Neural cell (in vitro differentiated cells): Measurements from ENCODE around the gene FBXO48. TPM values are rescaled to one million over a fixed set of nuclear protein-coding genes. Genes with fewer than 3 reads are reported as not detected.

ENCODE experiments used
- H2AFZ ChIP-seq: fragments of 200-600, 300-800 bp; sonication (generic), shearing (Covaris generic); 2 replicates; pipeline ENCODE4 v1.6.0; 2014; ENCODE audit warnings: low read depth, mild to moderate bottlenecking, antibody characterized with exemption, low read length, moderate library complexity
- H3F3A ChIP-seq: fragments of 200-600 bp; shearing (Covaris generic); 2 replicates; pipeline ENCODE4 v1.6.1; 2016; ENCODE audit warnings: mild to moderate bottlenecking, moderate library complexity, mixed read lengths, antibody characterized with exemption, low read length; ENCODE audit not compliant: insufficient read depth, poor library complexity, severe bottlenecking
- H3K27ac ChIP-seq: fragments of 200-600, 300-800 bp; sonication (generic), shearing (Covaris generic); 2 replicates; pipeline ENCODE4 v1.5.1; 2014; ENCODE audit warnings: mild to moderate bottlenecking, low read length, moderate library complexity
- H3K27me3 ChIP-seq: fragments of 300-800, 200-600 bp; sonication (generic), shearing (Covaris generic); 2 replicates; pipeline ENCODE4 v1.6.0; 2014; ENCODE audit warnings: mild to moderate bottlenecking, low read depth, low read length, moderate library complexity; ENCODE audit not compliant: insufficient read depth
- H3K36me3 ChIP-seq: fragments of 300-800, 200-600 bp; sonication (generic), shearing (Covaris generic); 2 replicates; pipeline ENCODE4 v1.5.1; 2014; ENCODE audit warnings: mild to moderate bottlenecking, antibody characterized with exemption, low read length, moderate library complexity; ENCODE audit not compliant: insufficient read depth
- H3K4me2 ChIP-seq: fragments of 300-800, 200-600 bp; sonication (generic), shearing (Covaris generic); 2 replicates; pipeline ENCODE4 v1.6.0; 2014; ENCODE audit warnings: mild to moderate bottlenecking, low read length
- H3K4me3 ChIP-seq: fragments of 300-800, 200-600 bp; sonication (generic), shearing (Covaris generic); 2 replicates; pipeline ENCODE4 v1.5.1; 2014; ENCODE audit warnings: mild to moderate bottlenecking, low read length, moderate library complexity
- H3K79me2 ChIP-seq: fragments of 200-600 bp; shearing (Covaris generic); replicated peaks from 2 replicates; pipeline ENCODE4 v1.6.0; 2014; ENCODE audit warnings: mild to moderate bottlenecking, low read length, moderate library complexity; ENCODE audit not compliant: insufficient read depth
- H3K9ac ChIP-seq: fragments of 300-800, 200-600 bp; sonication (generic), shearing (Covaris generic); 2 replicates; pipeline ENCODE4 v1.6.1; 2016; ENCODE audit warnings: mild to moderate bottlenecking, low read length, mixed read lengths
- H3K9me2 ChIP-seq: fragments of 200-600 bp; shearing (Covaris generic); 2 replicates; pipeline ENCODE4 v1.6.1; 2016; ENCODE audit warnings: mild to moderate bottlenecking, low read length, mixed read lengths; ENCODE audit not compliant: insufficient read depth
- H3K9me3 ChIP-seq: fragments of 200-600, 300-800 bp; sonication (generic), shearing (Covaris generic); 2 replicates; pipeline ENCODE4 v1.6.1; 2016; ENCODE audit warnings: mild to moderate bottlenecking, mixed run types, low read length, moderate library complexity, mixed read lengths
- H4K20me1 ChIP-seq: fragments of 200-600 bp; shearing (Covaris generic); 2 replicates; pipeline ENCODE4 v1.6.1; 2016; ENCODE audit warnings: mild to moderate bottlenecking, mixed run types; ENCODE audit not compliant: insufficient read depth
- CTCF ChIP-seq: fragments of 450-650 bp; IDR thresholded peaks from 2 replicates; pipeline ENCODE4 v1.5.1; 2014; ENCODE audit warnings: antibody characterized with exemption, mild to moderate bottlenecking, moderate library complexity; ENCODE audit not compliant: poor library complexity, severe bottlenecking
- MXI1 ChIP-seq: fragments of 450-650 bp; conservative IDR thresholded peaks from 2 replicates; pipeline ENCODE4 v1.6.1; 2014; ENCODE audit warnings: antibody characterized with exemption, mild to moderate bottlenecking; ENCODE audit not compliant: poor library complexity, severe bottlenecking
- RAD21 ChIP-seq: fragments of 450-650 bp; conservative IDR thresholded peaks from 2 replicates; pipeline ENCODE4 v1.6.1; 2014; ENCODE audit warnings: antibody characterized with exemption, mild to moderate bottlenecking, moderate library complexity
- REST ChIP-seq: IDR thresholded peaks from 2 replicates; pipeline ENCODE4 v1.6.1; 2012; ENCODE audit warnings: borderline replicate concordance
- polyA plus RNA-seq: library from polyadenylated mRNA; depleted of rRNA; stranded (reverse); fragments of >200 nt; gene quantifications from 2 replicates; pipeline ENCODE4 v1.2.3, GENCODE V29; 2014

The FBXO48 gene
- polyA plus RNA-seq, 1 donor from 2014 or later: 0.45 TPM

- TF ChIP-seq MXI1 (no peak), CTCF (peak; percentile 26)
- peak overlapping the region; percentile 93 for H3K4me3 ChIP-seq
- H3K9me3 ChIP-seq: no peaks in the 10 kb centered on the region
- no peaks in the 10 kb centered on the region for H3K36me3 ChIP-seq
- no peaks in the 10 kb centered on the region for H3K27me3 ChIP-seq
- no peaks in the 10 kb centered on the region for H3F3A ChIP-seq
- H3K79me2 ChIP-seq: no peaks in the 10 kb centered on the region
- no peaks in the 10 kb centered on the region for H3K9me2 ChIP-seq
- peak overlapping the region; percentile 56 for H3K27ac ChIP-seq
- peak overlapping the region; percentile 93 for H3K4me2 ChIP-seq
- H2AFZ ChIP-seq: peak overlapping the region; percentile 100
- H4K20me1 ChIP-seq: no peaks in the 10 kb centered on the region
- peak overlapping the region; percentile 77 for H3K9ac ChIP-seq
Observed at GRCh38 chr2:68466361-68466777, 725 bp downstream of the FBXO48 start.

- no peaks in the 10 kb centered on the region for H3K9me3 ChIP-seq
- no peaks in the 10 kb centered on the region for H3K27me3 ChIP-seq
- H4K20me1 ChIP-seq: no peaks in the 10 kb centered on the region
- no peak overlapping the region for H2AFZ ChIP-seq
- H3K79me2 ChIP-seq: no peaks in the 10 kb centered on the region
- no peak overlapping the region for H3K4me2 ChIP-seq
- H3F3A ChIP-seq: no peaks in the 10 kb centered on the region
- H3K36me3 ChIP-seq: no peaks in the 10 kb centered on the region
- no peaks in the 10 kb centered on the region for H3K9me2 ChIP-seq
- no peak overlapping the region for H3K9ac ChIP-seq
- no peak for TF ChIP-seq CTCF
- H3K27ac ChIP-seq: no peak overlapping the region
- no peak overlapping the region for H3K4me3 ChIP-seq
Observed at GRCh38 chr2:68465081-68465916, 1.8 kb downstream of the FBXO48 start.

GRCh38 chr2:68464651-68465050 is 2.4 kb downstream of the FBXO48 start:
- H3K79me2 ChIP-seq: no peaks in the 10 kb centered on the region
- H3K27me3 ChIP-seq: no peaks in the 10 kb centered on the region
- H3K27ac ChIP-seq: no peak overlapping the region
- H3K9ac ChIP-seq: no peak overlapping the region
- no peaks in the 10 kb centered on the region for H3K9me3 ChIP-seq
- no peak overlapping the region for H2AFZ ChIP-seq
- H3K4me2 ChIP-seq: no peak overlapping the region
- H4K20me1 ChIP-seq: no peaks in the 10 kb centered on the region
- no peaks in the 10 kb centered on the region for H3F3A ChIP-seq
- no peak for TF ChIP-seq RAD21
- no peak for TF ChIP-seq REST
- H3K4me3 ChIP-seq: no peak overlapping the region
- no peaks in the 10 kb centered on the region for H3K9me2 ChIP-seq
- H3K36me3 ChIP-seq: no peaks in the 10 kb centered on the region
